GM12878 (cell line): Measurements from ENCODE around the gene CACNB3. TPM values are rescaled to one million over a fixed set of nuclear protein-coding genes. Genes with fewer than 3 reads are reported as not detected.

Experiments used
- ATAC-seq: fragments of 200-7000 bp; cut with Tn5 transposase; 3 replicates; pipeline ENCODE4 v1.9.1; 2020; ENCODE audit warnings: mild to moderate bottlenecking, moderate library complexity
- BruUV-seq: library from RNA; stranded (reverse); fragments of 400-500 nt; replicated peaks from 2 replicates; lab custom pipeline; 2021; lab: Mats Ljungman, UMichigan
- CTCF ChIA-PET: fragments of 300-600 bp; sonication (Branson Sonifier 250); formaldehyde crosslinking; extraction: SDS; loops from one replicate; lab custom pipeline; 2021; ENCODE audit warnings: inconsistent platforms; lab: Yijun Ruan, JAX
- POLR2A ChIA-PET: fragments of 350-600 bp; formaldehyde crosslinking; extraction: SDS; loops from one replicate; lab custom pipeline; 2021; ENCODE audit warnings: inconsistent platforms; lab: Charles Lee
- RAD21 ChIA-PET: fragments of 300-600 bp; sonication (Branson Sonifier 250); formaldehyde crosslinking; loops from one replicate; lab custom pipeline; 2023; ENCODE audit warnings: antibody characterized with exemption; ENCODE audit not compliant: unreplicated experiment; lab: Charles Lee
- SMC1A ChIA-PET: fragments of 300-600 bp; sonication (Branson Sonifier 250); formaldehyde crosslinking; loops from one replicate; lab custom pipeline; 2023; ENCODE audit not compliant: unreplicated experiment, uncharacterized antibody; lab: Charles Lee
- DNase-seq: peaks from one replicate; pipeline ENCODE4 v3.0.0-alpha.2; 2011; ENCODE audit warnings: low read depth, low spot score
- FAIRE-seq: peaks from 3 replicates; lab custom pipeline; 2011; peaks lifted over from hg19 to GRCh38; lab: Jason Lieb, UNC
- H2AFZ ChIP-seq: 2 replicates; pipeline ENCODE4 v1.6.0; 2011; ENCODE audit warnings: low read depth, low read length, control low read depth; ENCODE audit not compliant: control insufficient read depth
- H3K27ac ChIP-seq: 2 replicates; pipeline ENCODE4 v1.5.1; 2011; ENCODE audit warnings: control low read depth; ENCODE audit not compliant: control insufficient read depth, insufficient read depth
- H3K27me3 ChIP-seq, 2 experiments: replicated peaks in 1 of 2; 2 replicates each; pipeline versions ENCODE4 v1.6.0 to v1.6.1; 2011; ENCODE audit warnings: low read length in 1 of 2; ENCODE audit not compliant: control insufficient read depth in 2 of 2, insufficient read depth in 2 of 2
- H3K36me3 ChIP-seq, 2 experiments: 2 replicates each; pipeline ENCODE4 v1.5.1; 2011; ENCODE audit warnings: low read length in 1 of 2; ENCODE audit not compliant: control insufficient read depth in 2 of 2, insufficient read depth in 2 of 2
- H3K4me1 ChIP-seq: 2 replicates; pipeline ENCODE4 v1.6.1; 2011; ENCODE audit warnings: mild to moderate bottlenecking, low read length, moderate library complexity, mixed read lengths; ENCODE audit not compliant: control insufficient read depth, insufficient read depth
- H3K4me2 ChIP-seq: 2 replicates; pipeline ENCODE4 v1.6.0; 2011; ENCODE audit warnings: control low read depth; ENCODE audit not compliant: control insufficient read depth, insufficient read depth
- H3K4me3 ChIP-seq: fragments of 200-600 bp; sonication (generic); 2 replicates; pipeline ENCODE4 v1.5.1; 2016
- H3K79me2 ChIP-seq: 2 replicates; pipeline ENCODE4 v1.6.0; 2011; ENCODE audit warnings: low read length; ENCODE audit not compliant: control insufficient read depth, insufficient read depth
- H3K9ac ChIP-seq: 2 replicates; pipeline ENCODE4 v1.8.0; 2011; ENCODE audit warnings: low read length, control low read depth, mixed read lengths; ENCODE audit not compliant: control insufficient read depth, insufficient read depth
- H3K9me3 ChIP-seq: replicated peaks from 3 replicates; pipeline ENCODE4 v1.5.1; 2011; ENCODE audit warnings: mild to moderate bottlenecking, low read length; ENCODE audit not compliant: control insufficient read depth, insufficient read depth
- H4K20me1 ChIP-seq: 2 replicates; pipeline ENCODE4 v1.6.0; 2011; ENCODE audit not compliant: control insufficient read depth, insufficient read depth
- EZH2 ChIP-seq: IDR thresholded peaks from 2 replicates; pipeline ENCODE4 v1.6.1; 2012; ENCODE audit warnings: low read depth, mild to moderate bottlenecking, control low read depth, inconsistent platforms, low read length, borderline replicate concordance; ENCODE audit not compliant: control insufficient read depth
- HDGF ChIP-seq: fragments of 450-650 bp; IDR thresholded peaks from 2 replicates; pipeline ENCODE4 v1.6.1; 2016; ENCODE audit warnings: antibody characterized with exemption
- NFYA ChIP-seq: IDR thresholded peaks from 2 replicates; pipeline ENCODE4 v1.6.1; 2011; ENCODE audit warnings: low read depth, mild to moderate bottlenecking, low read length, improper control_type of control experiment, borderline replicate concordance
- SP1 ChIP-seq: IDR thresholded peaks from one replicate; pipeline ENCODE4 v1.6.1; 2011; ENCODE audit warnings: low read depth, low read length
- WGBS: methylation state at CpG from one replicate; pipeline ENCODE4 v1.1.6; 2016; ENCODE audit warnings: low lambda C conversion rate; ENCODE audit not compliant: insufficient replicate concordance, insufficient coverage; ENCODE audit errors: missing lambda C conversion rate; 5-methylcytosine and 5-hydroxymethylcytosine counted together
- in situ Hi-C: fragments of 300-500 bp; cut with MboI; formaldehyde crosslinking; loops from 9 replicates; pipeline ENCODE4 v1.14.3; 2018; ENCODE audit warnings: mixed read lengths
- intact Hi-C: fragments of 100-400 bp; cut with micrococcal nuclease; formaldehyde crosslinking; loops from one replicate; pipeline ENCODE4 v1.14.2; 2022; ENCODE audit not compliant: unreplicated experiment
- microRNA-seq: library from miRNA; unstranded; fragments of <30 nt; microRNA quantifications from one replicate; pipeline ENCODE4, GENCODE V29; 2018
- polyA plus RNA-seq, 11 experiments: library from polyadenylated mRNA; depleted of rRNA in 4 of 11; unstranded in 6 of 11; stranded (reverse) in 5 of 11; fragments of >200 nt; fragmentation: Nextera tagmentation in 4 of 11; fragmentation: Illumina TruSeq in 1 of 11; extraction: Ambion mirVana in 4 of 11; extraction: Trizol in 1 of 11; gene quantifications; 1 replicate in 1 of 11; 2 replicates in 10 of 11; pipeline versions ENCODE4 v1.2.1 to v1.2.3, GENCODE V29; 2011 to 2016; ENCODE audit warnings: inconsistent platforms in 2 of 11, missing spikeins in 2 of 11, low read depth in 1 of 11
- small RNA-seq: library from RNA; depleted of rRNA; stranded (forward); fragments of <200 nt; gene quantifications from one replicate; pipeline ENCODE3, GENCODE V24; 2014
- total RNA-seq, 4 experiments: library from RNA; depleted of rRNA in 3 of 4; stranded (reverse); fragments of >200 nt in 3 of 4; fragmentation: Illumina TruSeq in 1 of 4; extraction: Trizol in 1 of 4; gene quantifications; 2 replicates each; pipeline versions ENCODE4 v1.2.1 to v1.2.3, GENCODE V29; 2013 to 2021
- TF ChIP-seq, protein P1 (sequence below): fragments of 450-650 bp; IDR thresholded peaks from 2 replicates; pipeline ENCODE4 v1.6.1; 2017; ENCODE audit warnings: mild to moderate bottlenecking, low read depth, inconsistent platforms; ENCODE audit not compliant: poor library complexity, severe bottlenecking
- TF ChIP-seq, protein P2 (sequence below): fragments of 450-650 bp; IDR thresholded peaks from 2 replicates; pipeline ENCODE4 v1.6.1; 2017; ENCODE audit warnings: mild to moderate bottlenecking, moderate library complexity

Gene CACNB3
- total and polyA plus RNA-seq, 10 of the 15 experiments (the other 5 are each of a cell fraction or from before 2014, with no cell fraction given): 0.78 to 5.0 (median 1.7) TPM

DNA sequence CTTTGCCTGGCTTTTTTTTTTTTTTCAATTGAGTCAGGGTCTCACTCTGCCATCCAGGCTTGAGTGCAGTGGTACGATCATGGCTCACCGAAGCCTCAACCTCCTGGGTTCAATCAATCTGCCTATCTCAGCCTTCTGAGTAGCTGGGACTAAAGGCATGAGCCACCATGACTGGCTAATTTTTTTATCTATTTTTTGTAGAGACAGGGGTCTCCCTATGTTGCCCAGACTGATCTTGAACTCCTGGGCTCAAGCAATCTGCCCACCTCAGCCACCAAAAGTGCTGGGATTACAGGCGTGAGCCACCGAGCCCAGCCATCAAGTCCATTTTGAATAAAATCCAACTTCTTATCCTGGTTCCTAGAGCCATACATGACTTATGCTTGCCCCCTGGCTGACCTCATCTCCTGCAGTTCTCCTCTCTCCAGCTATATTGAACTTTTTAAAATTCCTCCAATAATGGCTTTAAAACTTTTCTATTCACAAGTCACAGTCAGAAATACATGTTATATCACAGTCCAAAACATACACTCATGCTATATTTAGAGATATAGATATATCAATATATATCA is 57.7 kb downstream of the CACNB3 start:
- Histone ChIP-seq H3K9ac (no peak overlapping the region), H3K9me3 (no peaks in the 10 kb centered on the region), H2AFZ (no peak overlapping the region), H4K20me1 (no peaks in the 10 kb centered on the region), H3K36me3 (no peaks in the 10 kb centered on the region)
- ATAC-seq (no peak), FAIRE-seq (no peak)
- ChIA-PET POLR2A (interaction anchor here (1.1 to 1.3 kb wide), 2 partner anchors 10 to 392 kb away, joined by 3 read pairs; partner anchors contain the start of gene RND1), CTCF (interaction anchor here (0.7 to 1.0 kb wide), 2 partner anchors 11 to 15 kb away, joined by 3 read pairs; no protein-coding TSS in a partner anchor)
- TF ChIP-seq SP1 (no peak), HDGF (no peak), EZH2 (no peak), NFYA (no peak)
- TF ChIP-seq, protein P1, sequence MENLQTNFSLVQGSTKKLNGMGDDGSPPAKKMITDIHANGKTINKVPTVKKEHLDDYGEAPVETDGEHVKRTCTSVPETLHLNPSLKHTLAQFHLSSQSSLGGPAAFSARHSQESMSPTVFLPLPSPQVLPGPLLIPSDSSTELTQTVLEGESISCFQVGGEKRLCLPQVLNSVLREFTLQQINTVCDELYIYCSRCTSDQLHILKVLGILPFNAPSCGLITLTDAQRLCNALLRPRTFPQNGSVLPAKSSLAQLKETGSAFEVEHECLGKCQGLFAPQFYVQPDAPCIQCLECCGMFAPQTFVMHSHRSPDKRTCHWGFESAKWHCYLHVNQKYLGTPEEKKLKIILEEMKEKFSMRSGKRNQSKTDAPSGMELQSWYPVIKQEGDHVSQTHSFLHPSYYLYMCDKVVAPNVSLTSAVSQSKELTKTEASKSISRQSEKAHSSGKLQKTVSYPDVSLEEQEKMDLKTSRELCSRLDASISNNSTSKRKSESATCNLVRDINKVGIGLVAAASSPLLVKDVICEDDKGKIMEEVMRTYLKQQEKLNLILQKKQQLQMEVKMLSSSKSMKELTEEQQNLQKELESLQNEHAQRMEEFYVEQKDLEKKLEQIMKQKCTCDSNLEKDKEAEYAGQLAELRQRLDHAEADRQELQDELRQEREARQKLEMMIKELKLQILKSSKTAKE: no peak
- TF ChIP-seq, protein P2, sequence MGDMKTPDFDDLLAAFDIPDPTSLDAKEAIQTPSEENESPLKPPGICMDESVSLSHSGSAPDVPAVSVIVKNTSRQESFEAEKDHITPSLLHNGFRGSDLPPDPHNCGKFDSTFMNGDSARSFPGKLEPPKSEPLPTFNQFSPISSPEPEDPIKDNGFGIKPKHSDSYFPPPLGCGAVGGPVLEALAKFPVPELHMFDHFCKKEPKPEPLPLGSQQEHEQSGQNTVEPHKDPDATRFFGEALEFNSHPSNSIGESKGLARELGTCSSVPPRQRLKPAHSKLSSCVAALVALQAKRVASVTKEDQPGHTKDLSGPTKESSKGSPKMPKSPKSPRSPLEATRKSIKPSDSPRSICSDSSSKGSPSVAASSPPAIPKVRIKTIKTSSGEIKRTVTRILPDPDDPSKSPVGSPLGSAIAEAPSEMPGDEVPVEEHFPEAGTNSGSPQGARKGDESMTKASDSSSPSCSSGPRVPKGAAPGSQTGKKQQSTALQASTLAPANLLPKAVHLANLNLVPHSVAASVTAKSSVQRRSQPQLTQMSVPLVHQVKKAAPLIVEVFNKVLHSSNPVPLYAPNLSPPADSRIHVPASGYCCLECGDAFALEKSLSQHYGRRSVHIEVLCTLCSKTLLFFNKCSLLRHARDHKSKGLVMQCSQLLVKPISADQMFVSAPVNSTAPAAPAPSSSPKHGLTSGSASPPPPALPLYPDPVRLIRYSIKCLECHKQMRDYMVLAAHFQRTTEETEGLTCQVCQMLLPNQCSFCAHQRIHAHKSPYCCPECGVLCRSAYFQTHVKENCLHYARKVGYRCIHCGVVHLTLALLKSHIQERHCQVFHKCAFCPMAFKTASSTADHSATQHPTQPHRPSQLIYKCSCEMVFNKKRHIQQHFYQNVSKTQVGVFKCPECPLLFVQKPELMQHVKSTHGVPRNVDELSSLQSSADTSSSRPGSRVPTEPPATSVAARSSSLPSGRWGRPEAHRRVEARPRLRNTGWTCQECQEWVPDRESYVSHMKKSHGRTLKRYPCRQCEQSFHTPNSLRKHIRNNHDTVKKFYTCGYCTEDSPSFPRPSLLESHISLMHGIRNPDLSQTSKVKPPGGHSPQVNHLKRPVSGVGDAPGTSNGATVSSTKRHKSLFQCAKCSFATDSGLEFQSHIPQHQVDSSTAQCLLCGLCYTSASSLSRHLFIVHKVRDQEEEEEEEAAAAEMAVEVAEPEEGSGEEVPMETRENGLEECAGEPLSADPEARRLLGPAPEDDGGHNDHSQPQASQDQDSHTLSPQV: no peak
- TF ChIP-seq, all 136 proteins: peak for 0
- 34% methylated on average over 4 of the region's 4 CpGs for WGBS
- RAD21 ChIA-PET: interaction anchor here (1.1 kb wide), 1 partner anchor 23 kb away, joined by 3 read pairs; no protein-coding TSS in a partner anchor
- no peak overlapping the region for H3K4me3 ChIP-seq
- in situ Hi-C loops (no loop called here), intact Hi-C loops (loop anchor here (5.0 kb wide), 1 partner anchor 724 kb away; no protein-coding TSS in a partner anchor)
- SMC1A ChIA-PET: no interaction called here
- peaks cover 2 to 6% of the 10 kb centered on the region in 2 experiments; a peak in 2 of 4 replicates for H3K27me3 ChIP-seq
- no TSS peak for BruUV-seq
- H3K27ac ChIP-seq: no peak overlapping the region
- no peaks in the 10 kb centered on the region for H3K79me2 ChIP-seq
- no peak for DNase-seq
- no peaks in the 10 kb centered on the region for H3K4me1 ChIP-seq
- H3K4me2 ChIP-seq: no peak overlapping the region

Small RNA genes within 50 kb of the gene (microRNA-seq; reads per million reads assigned to microRNA genes)
- gene MIR4701: not detected

Small RNA genes within 50 kb of the gene (small RNA-seq; reads per million reads assigned to genes)
- gene MIR4701 (not detected), gene RF00019 (not detected)

Other genes starting within 250 kb of the CACNB3 start
Only the 7 nearest of the 13 such genes appear.
- gene KANSL2, start 136.3 kb upstream of the CACNB3 start, total RNA-seq (2014; rRNA removed): 43.0 and 46.7 TPM in 2 replicates
- 38.7 and 39.8 TPM in 2 replicates for gene KANSL2, start 136.3 kb upstream of the CACNB3 start, total RNA-seq (2014; rRNA removed; fragmentation: Illumina TruSeq; extraction: Trizol)
- gene KANSL2, start 136.3 kb upstream of the CACNB3 start, total RNA-seq (2021): 28.1 and 28.6 TPM in 2 replicates
- gene KANSL2, start 136.3 kb upstream of the CACNB3 start, polyA plus RNA-seq (2011; rRNA removed): 52.9 and 54.3 TPM in 2 replicates
- 33.7 and 35.3 TPM in 2 replicates for gene KANSL2, start 136.3 kb upstream of the CACNB3 start, polyA plus RNA-seq (2014; fragmentation: Illumina TruSeq; extraction: Trizol)
- gene KANSL2, start 136.3 kb upstream of the CACNB3 start, polyA plus RNA-seq (2014; fragmentation: Nextera tagmentation; extraction: Ambion mirVana): 10 to 100 TPM; 39.0 to 54.8 TPM
- gene KANSL2, start 136.3 kb upstream of the CACNB3 start, polyA plus RNA-seq (2014; rRNA removed): 32.1 and 33.7 TPM in 2 replicates
- 10 to 100 TPM; 42.1 to 42.3 TPM for gene KANSL2, start 136.3 kb upstream of the CACNB3 start, polyA plus RNA-seq (2016; fragmentation: Nextera tagmentation; extraction: Ambion mirVana)
- 22.8 and 25.1 TPM in 2 replicates for gene CCNT1, start 101.8 kb upstream of the CACNB3 start, total RNA-seq (2014; rRNA removed)
- 28.8 and 29.1 TPM in 2 replicates for gene CCNT1, start 101.8 kb upstream of the CACNB3 start, total RNA-seq (2014; rRNA removed; fragmentation: Illumina TruSeq; extraction: Trizol)
- 36.2 and 37.3 TPM in 2 replicates for gene CCNT1, start 101.8 kb upstream of the CACNB3 start, total RNA-seq (2021)
- 29.1 and 34.2 TPM in 2 replicates for gene CCNT1, start 101.8 kb upstream of the CACNB3 start, polyA plus RNA-seq (2011; rRNA removed)
- 23.5 and 26.5 TPM in 2 replicates for gene CCNT1, start 101.8 kb upstream of the CACNB3 start, polyA plus RNA-seq (2014; fragmentation: Illumina TruSeq; extraction: Trizol)
- gene CCNT1, start 101.8 kb upstream of the CACNB3 start, polyA plus RNA-seq (2014; fragmentation: Nextera tagmentation; extraction: Ambion mirVana): 1 to 10 TPM; 6.3 to 6.5 TPM
- 13.3 and 17.3 TPM in 2 replicates for gene CCNT1, start 101.8 kb upstream of the CACNB3 start, polyA plus RNA-seq (2014; rRNA removed)
- 10 to 100 TPM in 1 of 2 experiments, 1 to 10 TPM in 1; 9.4 to 10.7 TPM for gene CCNT1, start 101.8 kb upstream of the CACNB3 start, polyA plus RNA-seq (2016; fragmentation: Nextera tagmentation; extraction: Ambion mirVana)
- gene ADCY6, start 29.4 kb upstream of the CACNB3 start, total RNA-seq (2014; rRNA removed): 0.05 and 0.11 TPM in 2 replicates
- gene ADCY6, start 29.4 kb upstream of the CACNB3 start, total RNA-seq (2014; rRNA removed; fragmentation: Illumina TruSeq; extraction: Trizol): 0.04 and 0.37 TPM in 2 replicates
- gene ADCY6, start 29.4 kb upstream of the CACNB3 start, total RNA-seq (2021): 0.36 and 0.61 TPM in 2 replicates
- 1.2 and 2.0 TPM in 2 replicates for gene ADCY6, start 29.4 kb upstream of the CACNB3 start, polyA plus RNA-seq (2011; rRNA removed)
- gene ADCY6, start 29.4 kb upstream of the CACNB3 start, polyA plus RNA-seq (2014; fragmentation: Illumina TruSeq; extraction: Trizol): 0.19 TPM in 1 of 2 replicates, not detected in the other
- under 1 TPM; 0.07 to 0.14 TPM for gene ADCY6, start 29.4 kb upstream of the CACNB3 start, polyA plus RNA-seq (2014; fragmentation: Nextera tagmentation; extraction: Ambion mirVana)
- gene ADCY6, start 29.4 kb upstream of the CACNB3 start, polyA plus RNA-seq (2014; rRNA removed): 0.24 and 0.66 TPM in 2 replicates
- gene ADCY6, start 29.4 kb upstream of the CACNB3 start, polyA plus RNA-seq (2016; fragmentation: Nextera tagmentation; extraction: Ambion mirVana): under 1 TPM in 1 of 2 experiments, not detected in 1; 0.03 TPM
- gene DDX23, start 33.7 kb downstream of the CACNB3 start, total RNA-seq (2014; rRNA removed): 80.3 and 81.4 TPM in 2 replicates
- 86.2 and 91.8 TPM in 2 replicates for gene DDX23, start 33.7 kb downstream of the CACNB3 start, total RNA-seq (2014; rRNA removed; fragmentation: Illumina TruSeq; extraction: Trizol)
- 82.7 and 95.2 TPM in 2 replicates for gene DDX23, start 33.7 kb downstream of the CACNB3 start, total RNA-seq (2021)
- 68.4 and 73.1 TPM in 2 replicates for gene DDX23, start 33.7 kb downstream of the CACNB3 start, polyA plus RNA-seq (2011; rRNA removed)
- 107 and 112 TPM in 2 replicates for gene DDX23, start 33.7 kb downstream of the CACNB3 start, polyA plus RNA-seq (2014; fragmentation: Illumina TruSeq; extraction: Trizol)
- 10 to 100 TPM; 25.8 to 36.3 TPM for gene DDX23, start 33.7 kb downstream of the CACNB3 start, polyA plus RNA-seq (2014; fragmentation: Nextera tagmentation; extraction: Ambion mirVana)
- gene DDX23, start 33.7 kb downstream of the CACNB3 start, polyA plus RNA-seq (2014; rRNA removed): 79.2 and 83.3 TPM in 2 replicates
- 10 to 100 TPM; 71.1 to 73.4 TPM for gene DDX23, start 33.7 kb downstream of the CACNB3 start, polyA plus RNA-seq (2016; fragmentation: Nextera tagmentation; extraction: Ambion mirVana)
- 1.5 and 2.0 TPM in 2 replicates for gene RND1, start 47.4 kb downstream of the CACNB3 start, total RNA-seq (2014; rRNA removed)
- gene RND1, start 47.4 kb downstream of the CACNB3 start, total RNA-seq (2014; rRNA removed; fragmentation: Illumina TruSeq; extraction: Trizol): 1.2 and 1.3 TPM in 2 replicates
- 3.8 and 4.2 TPM in 2 replicates for gene RND1, start 47.4 kb downstream of the CACNB3 start, total RNA-seq (2021)
- 3.7 and 5.1 TPM in 2 replicates for gene RND1, start 47.4 kb downstream of the CACNB3 start, polyA plus RNA-seq (2011; rRNA removed)
- 3.3 and 3.7 TPM in 2 replicates for gene RND1, start 47.4 kb downstream of the CACNB3 start, polyA plus RNA-seq (2014; fragmentation: Illumina TruSeq; extraction: Trizol)
- gene RND1, start 47.4 kb downstream of the CACNB3 start, polyA plus RNA-seq (2014; fragmentation: Nextera tagmentation; extraction: Ambion mirVana): under 1 TPM; 0.24 to 0.42 TPM
- 3.2 and 3.6 TPM in 2 replicates for gene RND1, start 47.4 kb downstream of the CACNB3 start, polyA plus RNA-seq (2014; rRNA removed)
- gene RND1, start 47.4 kb downstream of the CACNB3 start, polyA plus RNA-seq (2016; fragmentation: Nextera tagmentation; extraction: Ambion mirVana): 1 to 10 TPM; 1.1 to 1.5 TPM
- gene FKBP11, start 107.0 kb downstream of the CACNB3 start, total RNA-seq (2014; rRNA removed): 29.5 and 34.8 TPM in 2 replicates
- 40.6 and 43.1 TPM in 2 replicates for gene FKBP11, start 107.0 kb downstream of the CACNB3 start, total RNA-seq (2014; rRNA removed; fragmentation: Illumina TruSeq; extraction: Trizol)
- 58.2 and 59.4 TPM in 2 replicates for gene FKBP11, start 107.0 kb downstream of the CACNB3 start, total RNA-seq (2021)
- gene FKBP11, start 107.0 kb downstream of the CACNB3 start, polyA plus RNA-seq (2011; rRNA removed): 16.5 and 25.0 TPM in 2 replicates
- 47.3 and 56.3 TPM in 2 replicates for gene FKBP11, start 107.0 kb downstream of the CACNB3 start, polyA plus RNA-seq (2014; fragmentation: Illumina TruSeq; extraction: Trizol)
- 10 to 100 TPM; 55.2 to 83.4 TPM for gene FKBP11, start 107.0 kb downstream of the CACNB3 start, polyA plus RNA-seq (2014; fragmentation: Nextera tagmentation; extraction: Ambion mirVana)
- gene FKBP11, start 107.0 kb downstream of the CACNB3 start, polyA plus RNA-seq (2014; rRNA removed): 56.8 and 67.1 TPM in 2 replicates
- 100 to 1,000 TPM; 133 to 135 TPM for gene FKBP11, start 107.0 kb downstream of the CACNB3 start, polyA plus RNA-seq (2016; fragmentation: Nextera tagmentation; extraction: Ambion mirVana)
- gene ARF3, start 139.0 kb downstream of the CACNB3 start, total RNA-seq (2014; rRNA removed): 59.2 and 60.3 TPM in 2 replicates
- gene ARF3, start 139.0 kb downstream of the CACNB3 start, total RNA-seq (2014; rRNA removed; fragmentation: Illumina TruSeq; extraction: Trizol): 50.3 and 50.4 TPM in 2 replicates
- gene ARF3, start 139.0 kb downstream of the CACNB3 start, total RNA-seq (2021): 163 and 169 TPM in 2 replicates
- gene ARF3, start 139.0 kb downstream of the CACNB3 start, polyA plus RNA-seq (2011; rRNA removed): 222 and 263 TPM in 2 replicates
- 93.4 and 95.4 TPM in 2 replicates for gene ARF3, start 139.0 kb downstream of the CACNB3 start, polyA plus RNA-seq (2014; fragmentation: Illumina TruSeq; extraction: Trizol)
- gene ARF3, start 139.0 kb downstream of the CACNB3 start, polyA plus RNA-seq (2014; fragmentation: Nextera tagmentation; extraction: Ambion mirVana): 10 to 100 TPM in 1 of 2 experiments, 1 to 10 TPM in 1; 8.7 to 13.2 TPM
- 85.6 and 94.5 TPM in 2 replicates for gene ARF3, start 139.0 kb downstream of the CACNB3 start, polyA plus RNA-seq (2014; rRNA removed)
- gene ARF3, start 139.0 kb downstream of the CACNB3 start, polyA plus RNA-seq (2016; fragmentation: Nextera tagmentation; extraction: Ambion mirVana): 10 to 100 TPM; 67.2 to 81.5 TPM